ENCODE measurements around the gene KLC4.
"Not testable (repeated sequence)": the region's sequence is repeated elsewhere in the genome, so short reads cannot be mapped to it uniquely, and the experiment has no call there.

KLC4 gene

GRCh38 chr6:43074847-43075669, 15.6 kb downstream of the KLC4 start:
- DNase-seq = no peak

- no peak for DNase-seq
Observed at GRCh38 chr6:43075670-43076463, 16.4 kb downstream of the KLC4 start, which contains the start of gene PTK7. Gene PTK7 (plus strand): TSS chr6:43076314. CDS start chr6:43076489, 175 bp downstream.

GRCh38 chr6:43076464-43077332, 17.3 kb downstream of the KLC4 start:
- peak; percentile 64 for DNase-seq

GRCh38 chr6:43077333-43077809, 17.9 kb downstream of the KLC4 start:
- DNase-seq = no peak

- DNase-seq = no peak
Observed at GRCh38 chr6:43077981-43078511, 18.6 kb downstream of the KLC4 start.

- DNase-seq = no peak
Observed at GRCh38 chr6:43078691-43079090, 19.3 kb downstream of the KLC4 start.

GRCh38 chr6:43081043-43081442, 21.6 kb downstream of the KLC4 start:
- DNase-seq = no peak

- DNase-seq = not testable (repeated sequence)
Observed at GRCh38 chr6:43081922-43082321, 22.5 kb downstream of the KLC4 start.

GRCh38 chr6:43082806-43083655, 23.6 kb downstream of the KLC4 start:
- DNase-seq = no peak

GRCh38 chr6:43086022-43086658, 26.7 kb downstream of the KLC4 start:
- no peak for DNase-seq

GRCh38 chr6:43088654-43089056, 29.2 kb downstream of the KLC4 start:
- DNase-seq = no peak

GRCh38 chr6:43089467-43089866, 30.0 kb downstream of the KLC4 start:
- DNase-seq = no peak

- DNase-seq = no peak
Observed at GRCh38 chr6:43089874-43090558, 30.6 kb downstream of the KLC4 start.

GRCh38 chr6:43090559-43090956, 31.1 kb downstream of the KLC4 start:
- DNase-seq = no peak

- DNase-seq = no peak
Observed at GRCh38 chr6:43091020-43091419, 31.6 kb downstream of the KLC4 start.

- DNase-seq = no peak
Observed at GRCh38 chr6:43091436-43091991, 32.1 kb downstream of the KLC4 start.

- DNase-seq = no peak
Observed at GRCh38 chr6:43092635-43093034, 33.2 kb downstream of the KLC4 start.

- no peak for DNase-seq
Observed at GRCh38 chr6:43093436-43094289, 34.2 kb downstream of the KLC4 start.

GRCh38 chr6:43095939-43096338, 36.5 kb downstream of the KLC4 start:
- no peak for DNase-seq
